Measurements from ENCODE around the gene RUNDC1.

DNA sequence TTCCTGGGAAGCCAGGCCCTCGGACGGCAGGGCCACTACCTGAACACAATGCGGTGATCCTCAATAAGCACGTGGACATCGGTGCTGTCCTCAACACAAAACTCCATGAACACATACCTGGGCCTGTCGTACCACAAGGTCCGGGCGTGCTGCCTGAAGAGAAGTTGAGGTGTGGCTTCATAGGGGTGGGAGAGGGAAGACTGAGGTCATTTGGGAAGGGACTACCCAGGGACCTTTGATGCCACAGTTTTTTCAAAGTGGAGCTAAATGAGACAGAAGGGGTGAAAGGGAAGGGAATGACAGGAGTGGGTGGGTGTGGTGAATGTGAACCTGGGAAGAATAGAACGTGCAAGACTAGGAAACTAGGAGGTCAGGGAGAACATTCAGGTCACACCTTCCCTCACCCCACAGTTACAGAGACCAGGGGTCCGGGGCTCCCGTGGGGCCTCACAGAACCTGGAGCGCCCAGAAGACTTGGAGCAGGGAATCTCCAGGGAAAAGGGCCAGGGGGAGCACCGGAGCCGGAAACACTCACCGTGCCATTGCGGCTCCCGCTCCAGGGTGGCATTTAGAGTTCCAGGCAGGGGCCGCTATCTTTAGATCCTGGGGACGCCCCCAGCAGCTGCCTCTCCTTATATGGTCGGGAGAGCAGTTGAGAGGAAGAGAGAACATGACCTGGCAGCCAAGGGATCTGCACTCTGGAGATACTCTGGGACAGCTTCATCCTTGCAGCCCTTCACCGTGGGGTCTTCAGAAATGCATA lies 673 bp upstream of the RUNDC1 start, which contains the start of gene PTGES3L:
- TF ChIP-seq, protein P1, sequence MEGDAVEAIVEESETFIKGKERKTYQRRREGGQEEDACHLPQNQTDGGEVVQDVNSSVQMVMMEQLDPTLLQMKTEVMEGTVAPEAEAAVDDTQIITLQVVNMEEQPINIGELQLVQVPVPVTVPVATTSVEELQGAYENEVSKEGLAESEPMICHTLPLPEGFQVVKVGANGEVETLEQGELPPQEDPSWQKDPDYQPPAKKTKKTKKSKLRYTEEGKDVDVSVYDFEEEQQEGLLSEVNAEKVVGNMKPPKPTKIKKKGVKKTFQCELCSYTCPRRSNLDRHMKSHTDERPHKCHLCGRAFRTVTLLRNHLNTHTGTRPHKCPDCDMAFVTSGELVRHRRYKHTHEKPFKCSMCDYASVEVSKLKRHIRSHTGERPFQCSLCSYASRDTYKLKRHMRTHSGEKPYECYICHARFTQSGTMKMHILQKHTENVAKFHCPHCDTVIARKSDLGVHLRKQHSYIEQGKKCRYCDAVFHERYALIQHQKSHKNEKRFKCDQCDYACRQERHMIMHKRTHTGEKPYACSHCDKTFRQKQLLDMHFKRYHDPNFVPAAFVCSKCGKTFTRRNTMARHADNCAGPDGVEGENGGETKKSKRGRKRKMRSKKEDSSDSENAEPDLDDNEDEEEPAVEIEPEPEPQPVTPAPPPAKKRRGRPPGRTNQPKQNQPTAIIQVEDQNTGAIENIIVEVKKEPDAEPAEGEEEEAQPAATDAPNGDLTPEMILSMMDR (IDR thresholded peaks at IDR 0.05) = no peak
- TF ChIP-seq POLR2AphosphoS5 (IDR thresholded peaks at IDR 0.05) = no peak
